Stromal cell of bone marrow (primary cell): ENCODE measurements around the gene PRPSAP1.
A peak's percentile ranks its signal among the peaks of the same experiment; 100 is the strongest.
"Not testable (repeated sequence)": the region's sequence is repeated elsewhere in the genome, so short reads cannot be mapped to it uniquely, and the experiment has no call there.

Source experiments
- DNase-seq: peaks from one replicate; pipeline ENCODE4 v3.0.0-alpha.2; 2012; ENCODE audit warnings: low read depth

Gene PRPSAP1

GRCh38 chr17:76317535-76317934 lies 36.2 kb downstream of the PRPSAP1 start:
- DNase-seq: no peak

DNA sequence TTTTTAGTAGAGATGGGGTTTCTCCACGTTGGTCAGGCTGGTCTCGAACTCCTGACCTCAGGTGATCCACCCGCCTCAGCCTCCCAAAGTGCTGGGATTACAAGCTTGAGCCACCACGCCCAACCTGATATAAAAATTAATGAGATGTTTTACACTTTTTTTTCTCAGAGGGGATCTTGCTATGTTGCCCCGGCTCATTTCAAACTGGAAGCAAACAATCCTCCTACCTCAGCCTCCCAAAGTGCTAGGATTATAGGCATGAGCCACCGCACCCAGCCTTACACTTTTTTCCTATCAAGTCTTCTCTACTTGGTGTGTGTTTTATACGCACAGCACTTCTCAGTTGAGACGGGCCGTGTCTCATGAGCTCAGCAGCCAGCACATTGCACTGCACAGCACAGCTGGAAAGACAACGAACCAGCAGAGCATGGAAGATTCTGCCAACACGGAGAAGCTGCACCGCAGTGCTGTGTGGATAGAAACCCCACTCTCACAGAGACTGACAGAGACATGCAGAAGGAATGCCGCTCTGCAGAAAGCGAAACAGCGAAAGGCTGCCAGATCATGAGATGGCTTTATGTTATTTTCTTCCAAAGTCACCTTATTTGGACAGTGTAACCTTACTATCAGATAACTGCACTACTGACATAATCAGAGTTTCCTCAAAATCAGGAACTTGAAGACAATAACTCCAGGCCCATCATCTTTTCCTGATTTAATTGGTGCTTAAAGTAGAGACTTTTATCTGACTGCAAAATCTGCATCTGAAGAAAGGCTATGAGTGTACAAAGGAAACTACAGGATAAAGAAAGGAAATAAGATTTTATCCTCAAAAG lies 39.1 kb downstream of the PRPSAP1 start:
- DNase-seq: no peak

DNA sequence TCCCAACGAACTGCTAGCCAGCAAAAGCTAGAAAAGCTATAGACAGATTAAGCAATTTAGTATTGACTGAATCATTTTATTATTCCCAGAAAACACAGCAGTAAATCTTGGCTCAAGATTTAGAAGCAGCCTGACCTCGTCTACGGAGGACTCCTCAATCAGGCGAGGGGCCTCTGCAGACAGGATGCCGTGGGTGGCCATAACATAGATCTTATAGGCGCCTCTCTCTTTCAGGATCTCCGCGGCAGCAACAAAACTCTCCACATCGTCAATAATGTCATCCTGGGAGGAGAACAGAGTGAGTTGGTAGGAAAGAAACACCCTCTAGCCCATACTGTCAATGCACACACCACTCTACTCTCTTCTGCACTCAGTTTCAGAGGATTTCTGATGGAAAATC lies 41.0 kb downstream of the PRPSAP1 start:
- DNase-seq: no peak

DNA sequence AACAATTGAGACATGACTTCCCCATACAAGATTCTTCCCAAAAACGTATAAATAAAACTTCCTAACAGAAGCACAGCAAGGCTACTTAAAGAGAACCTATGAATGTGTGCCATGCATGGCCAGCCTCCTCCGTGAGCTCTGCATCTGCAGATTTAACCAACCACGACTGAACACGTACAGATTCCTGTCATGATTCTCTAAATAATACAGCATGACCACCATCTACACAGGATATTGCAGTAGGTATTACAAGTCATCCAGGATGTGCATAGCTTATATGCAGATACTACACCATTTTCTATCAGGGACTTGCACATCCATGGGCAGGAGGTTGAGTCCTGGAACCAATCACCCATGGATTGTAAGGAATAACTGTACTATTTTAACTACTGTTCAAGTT lies 44.3 kb downstream of the PRPSAP1 start:
- no peak for DNase-seq

GRCh38 chr17:76307966-76308338 lies 45.8 kb downstream of the PRPSAP1 start, which contains the start of gene QRICH2:
Gene QRICH2 (minus strand): TSS chr17:76308276. CDS start chr17:76307998, 278 bp downstream.
- no peak for DNase-seq

DNA sequence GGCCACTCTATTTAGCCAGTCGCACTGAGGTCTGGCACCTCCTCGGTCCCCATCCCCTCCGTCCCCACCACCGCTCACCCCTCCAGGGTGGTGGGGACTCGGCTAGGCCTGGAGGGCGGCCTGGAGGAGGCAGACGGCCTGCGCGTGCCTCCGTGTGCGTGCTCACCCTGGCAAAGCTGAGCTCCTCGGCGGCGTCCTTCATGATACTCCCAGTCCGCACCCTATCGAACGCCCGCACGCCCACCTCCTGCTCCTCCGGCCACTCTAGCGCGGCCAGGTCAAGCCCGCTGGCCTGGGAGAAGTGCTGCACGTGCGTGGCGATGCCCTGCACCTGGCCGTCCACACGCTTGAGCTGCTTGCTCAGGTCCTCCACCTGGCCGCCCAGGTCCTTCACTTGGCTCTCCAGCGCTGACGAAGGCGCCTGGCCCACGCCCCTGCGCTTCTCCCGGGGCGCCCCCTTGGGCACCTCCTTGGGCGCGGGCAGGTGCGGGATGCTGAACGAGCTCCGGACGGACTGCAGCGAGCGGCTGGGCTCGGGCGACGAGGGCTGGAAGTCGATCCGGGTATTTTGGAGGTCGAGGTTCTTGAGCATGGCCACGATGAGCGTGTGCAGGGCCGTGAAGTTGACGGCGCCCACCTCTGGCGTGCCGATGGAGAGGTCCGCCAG lies 46.3 kb downstream of the PRPSAP1 start:
- no peak for DNase-seq

- DNase-seq: not testable (repeated sequence)
These were observed 48.6 kb downstream of the PRPSAP1 start for GRCh38 chr17:76305135-76305454.

DNA sequence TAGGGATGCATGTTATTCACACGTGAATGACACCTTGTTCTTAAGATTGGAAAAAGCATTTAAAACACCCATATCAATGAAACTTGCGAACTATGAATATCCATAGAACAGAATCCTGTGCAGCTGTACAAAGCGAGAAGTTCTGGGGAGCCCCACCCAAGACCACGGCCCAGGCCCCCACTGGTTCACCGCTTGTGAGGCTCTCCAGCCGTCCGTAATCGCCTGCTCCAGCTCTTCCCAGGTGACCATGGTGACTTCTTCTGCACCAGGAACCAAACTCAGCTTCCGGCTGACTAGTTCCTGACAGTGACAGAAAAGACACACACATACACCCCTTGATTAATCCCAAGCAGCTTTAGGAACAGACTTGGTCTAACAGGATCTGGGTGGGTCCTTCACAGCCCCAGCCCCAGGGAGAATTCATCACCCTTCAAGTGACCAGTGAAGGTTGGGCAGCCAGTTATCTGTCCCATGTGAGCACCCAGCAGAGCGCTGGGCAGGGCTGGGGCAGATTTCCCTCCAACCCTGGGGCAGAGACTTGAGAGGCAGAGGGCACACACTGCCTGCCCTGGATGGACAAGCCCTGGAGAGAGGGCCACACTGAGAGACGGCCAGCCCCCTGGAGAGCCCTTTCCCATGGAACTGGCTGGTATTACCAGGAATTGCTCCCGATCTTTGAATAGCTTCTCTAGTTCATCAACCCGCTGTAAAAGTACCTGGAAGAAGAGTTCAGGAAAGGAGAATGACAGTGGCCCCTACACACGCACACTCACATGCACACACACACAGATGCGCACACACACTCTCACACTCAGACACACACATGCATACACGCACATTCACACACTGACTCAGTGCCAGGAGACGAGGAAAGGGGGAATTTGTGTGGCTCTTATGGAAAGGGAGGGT lies 49.2 kb downstream of the PRPSAP1 start:
- no peak for DNase-seq

DNA sequence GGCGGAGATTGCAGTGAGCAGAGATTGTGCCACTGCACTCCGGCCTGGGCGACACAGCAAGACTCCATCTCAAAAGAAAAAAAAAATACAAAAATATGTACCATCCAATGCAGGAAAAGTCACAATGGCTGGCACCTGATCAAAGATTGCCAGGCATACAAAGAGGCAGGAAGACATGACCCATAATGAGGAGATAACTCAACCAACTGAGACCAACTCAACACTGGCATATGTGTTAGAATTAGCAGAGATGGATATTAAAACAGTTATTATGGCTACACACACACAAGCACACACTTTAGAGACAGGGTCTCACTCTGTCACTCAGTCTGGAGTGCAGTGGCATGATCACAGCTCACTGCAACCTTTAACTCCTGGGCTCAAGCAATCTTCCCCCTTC lies 56.3 kb downstream of the PRPSAP1 start:
- no peak for DNase-seq

- no peak for DNase-seq
These were observed 56.8 kb downstream of the PRPSAP1 start for GRCh38 chr17:76296889-76297288.

DNA sequence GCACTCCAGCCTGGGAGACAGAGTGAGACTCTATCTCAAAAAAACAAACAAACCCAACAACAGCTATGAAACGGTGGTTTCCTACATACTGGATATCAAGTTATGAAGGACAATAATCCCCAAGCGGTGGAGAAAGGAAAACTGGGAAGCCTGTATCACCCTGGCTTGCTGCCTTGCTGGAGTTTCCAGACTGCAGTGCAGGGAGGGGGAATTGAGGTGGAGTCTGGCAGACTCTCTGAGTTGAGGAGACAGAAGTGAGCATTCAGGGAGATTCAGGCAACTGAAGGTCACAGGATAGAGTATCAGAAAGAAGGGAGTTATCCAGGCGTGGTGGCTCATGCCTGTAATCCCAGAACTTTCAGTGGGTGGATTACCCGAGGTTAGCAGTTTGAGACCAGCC lies 57.5 kb downstream of the PRPSAP1 start:
- peak; percentile 7 for DNase-seq

DNA sequence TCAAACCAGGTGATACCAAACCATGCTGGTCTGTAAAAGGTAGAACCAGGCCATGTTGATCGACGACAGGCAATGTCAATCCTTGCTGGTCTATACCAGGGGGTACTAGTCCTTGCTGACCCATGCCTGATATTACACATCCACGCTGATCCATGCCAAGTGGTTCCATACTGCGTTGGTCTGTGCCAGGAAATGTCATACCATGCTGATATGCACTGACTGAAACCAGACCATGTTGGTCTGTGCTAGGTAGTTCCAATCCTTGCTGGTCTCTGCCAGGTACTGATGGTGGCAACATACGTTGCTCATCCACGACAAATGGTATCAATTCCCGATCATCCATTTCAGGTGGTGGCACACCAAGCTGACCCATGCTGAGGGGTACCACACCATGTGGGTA lies 60.6 kb downstream of the PRPSAP1 start:
- no peak for DNase-seq

DNA sequence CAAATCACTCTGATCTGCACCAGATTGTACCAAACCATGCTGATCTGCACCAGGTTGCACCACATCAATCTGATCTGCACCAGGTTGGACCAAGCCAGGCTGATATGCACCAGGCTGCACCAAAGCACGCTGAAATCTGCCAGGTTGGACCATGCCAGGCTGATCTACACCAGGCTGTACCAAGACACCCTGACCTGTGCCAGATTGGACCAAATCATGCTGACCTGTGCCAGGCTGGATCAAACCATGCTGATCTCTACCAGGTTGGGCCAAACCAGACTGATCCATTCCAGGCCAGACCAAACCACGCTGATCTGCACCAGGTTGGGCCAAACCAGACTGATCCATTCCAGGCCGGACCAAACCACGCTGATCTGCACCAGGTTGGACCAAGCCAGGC lies 61.1 kb downstream of the PRPSAP1 start:
- DNase-seq: no peak

DNA sequence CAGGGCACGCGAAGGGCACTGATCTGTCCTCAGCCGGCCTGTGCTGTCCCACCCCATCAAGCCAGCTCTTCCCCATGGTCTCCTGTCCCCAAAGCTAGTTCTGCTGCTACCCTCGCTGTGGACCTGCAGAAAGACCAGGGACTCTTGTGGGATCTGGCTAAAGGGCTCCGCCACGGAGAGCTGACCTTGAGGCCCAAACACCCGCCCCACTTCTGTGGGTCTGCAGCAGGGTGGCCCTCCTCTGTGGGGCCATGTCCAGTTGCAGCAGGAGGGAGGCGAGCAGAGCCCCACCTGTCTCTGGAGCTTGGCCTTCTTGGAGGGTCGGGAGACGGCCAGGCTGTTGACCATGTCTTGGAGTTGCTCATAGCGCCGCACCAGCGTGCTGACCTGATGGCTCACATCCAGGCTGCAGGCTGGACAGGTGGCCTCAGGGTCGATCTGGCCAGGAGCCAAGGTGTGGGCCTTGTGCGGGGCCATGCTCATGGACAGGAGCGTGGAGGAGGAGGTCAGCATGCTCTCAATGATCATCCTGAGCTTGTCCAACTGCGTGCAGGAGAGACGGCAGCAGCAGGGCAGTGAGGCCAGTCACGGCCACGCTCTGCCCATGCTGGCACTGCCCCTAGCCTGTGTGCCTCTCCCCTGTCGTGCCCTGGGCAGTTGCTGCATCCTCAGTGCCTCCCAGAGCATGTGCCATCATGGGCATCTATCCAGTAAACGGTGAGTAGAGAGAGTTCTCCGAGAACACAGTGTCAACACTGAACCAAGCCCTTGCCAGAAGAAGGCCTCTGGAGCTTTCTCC lies 71.9 kb downstream of the PRPSAP1 start:
- no peak for DNase-seq

GRCh38 chr17:76280650-76281049 lies 73.1 kb downstream of the PRPSAP1 start:
- DNase-seq: no peak

- DNase-seq: no peak
These were observed 73.9 kb downstream of the PRPSAP1 start for GRCh38 chr17:76279742-76280287.

- DNase-seq: peak; percentile 44
These were observed 74.6 kb downstream of the PRPSAP1 start for GRCh38 chr17:76278952-76279741.

- no peak for DNase-seq
These were observed 75.3 kb downstream of the PRPSAP1 start for GRCh38 chr17:76278268-76278908.

DNA sequence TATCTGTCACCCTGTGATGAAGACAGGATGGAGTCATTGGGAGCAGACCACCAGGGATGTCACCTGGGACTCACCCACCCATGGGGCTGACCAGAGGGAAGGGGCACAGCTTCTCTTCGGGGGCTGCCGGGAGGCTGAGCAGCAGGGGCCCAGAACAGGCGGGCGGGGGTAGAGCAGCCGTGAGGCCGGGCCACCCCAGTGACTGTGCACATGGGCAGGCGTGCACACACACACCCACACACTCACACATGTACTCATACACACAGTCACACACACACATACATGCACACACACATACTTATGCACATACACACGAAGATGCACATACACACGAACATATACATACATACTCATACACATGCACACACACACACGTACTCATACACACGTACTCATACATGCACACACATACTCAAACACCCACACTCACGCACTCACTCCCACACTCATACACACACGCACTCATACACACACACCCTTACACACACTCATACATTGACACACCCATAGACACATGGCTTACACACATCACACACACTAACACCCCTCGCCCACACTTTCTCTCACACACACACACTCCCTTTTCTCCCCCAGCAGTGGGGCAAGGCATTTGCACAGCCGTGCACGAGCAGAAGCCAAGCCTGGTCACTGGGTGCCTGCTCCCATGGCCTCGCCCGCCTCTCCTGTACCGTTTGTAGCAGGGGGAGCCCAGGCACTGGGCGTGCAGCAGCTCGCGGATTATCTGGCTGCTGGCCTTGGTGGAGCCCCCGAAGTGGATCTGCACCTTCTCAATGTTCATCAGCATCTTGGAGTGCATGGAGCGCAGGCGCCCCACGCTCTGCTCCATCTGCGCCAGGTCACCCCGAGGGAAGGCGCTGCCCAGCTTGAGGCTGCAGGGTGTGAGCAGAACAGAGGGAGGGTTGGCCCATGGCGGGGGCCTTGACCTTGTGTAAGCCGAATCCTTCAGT lies 76.1 kb downstream of the PRPSAP1 start:
- DNase-seq: no peak
